ENCODE data around the gene AJAP1.
"Not testable (repeated sequence)": the region's sequence is repeated elsewhere in the genome, so short reads cannot be mapped to it uniquely, and the experiment has no call there.

Gene AJAP1

DNA sequence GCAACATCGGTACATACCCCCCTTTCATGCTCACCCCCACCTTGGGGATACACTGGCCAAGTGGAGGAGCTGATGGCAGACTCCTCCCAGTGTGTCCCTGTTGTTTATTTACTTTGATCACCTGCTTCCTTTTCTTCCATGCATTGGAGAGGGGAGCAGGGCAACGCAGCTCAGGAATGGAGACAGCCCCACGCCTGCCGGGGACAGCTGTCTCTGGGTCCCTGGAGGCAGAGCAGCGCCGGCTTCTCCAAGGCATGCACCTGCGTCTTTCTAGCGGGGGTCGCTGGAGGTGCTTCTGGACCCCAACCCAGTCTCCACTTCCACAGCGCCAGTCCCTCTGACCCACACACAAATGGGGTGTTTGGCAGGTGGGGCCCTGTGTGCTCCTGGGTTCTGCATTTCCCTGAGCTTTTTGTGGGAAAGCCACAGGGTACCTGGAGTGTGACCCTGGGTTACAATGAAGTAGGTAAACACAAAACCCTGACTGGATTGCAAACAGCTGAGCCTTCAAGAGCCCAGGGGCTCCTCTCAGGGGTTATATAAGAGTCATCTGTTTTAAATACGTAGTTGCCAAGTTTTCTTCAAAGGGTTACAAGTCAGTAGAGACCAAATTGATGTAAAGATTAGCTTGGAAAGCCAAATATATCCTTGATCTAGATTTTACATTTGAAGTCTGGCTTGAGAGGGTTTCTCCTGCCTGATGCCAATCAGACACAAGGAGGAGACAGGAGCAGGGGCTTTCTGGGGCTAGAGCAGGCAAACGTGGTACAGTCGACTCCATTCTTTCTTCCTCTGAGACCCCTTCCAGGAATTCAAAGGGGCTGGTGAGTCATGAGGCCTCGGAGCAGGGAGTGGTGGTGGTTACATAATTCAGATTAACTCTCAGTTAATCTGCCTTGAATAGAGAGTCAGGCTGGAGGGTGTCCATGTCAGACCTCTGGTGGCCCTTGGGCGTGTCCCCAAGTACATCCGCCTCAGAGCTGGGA lies 4.5 kb downstream of the AJAP1 start:
- no peak for DNase-seq

DNA sequence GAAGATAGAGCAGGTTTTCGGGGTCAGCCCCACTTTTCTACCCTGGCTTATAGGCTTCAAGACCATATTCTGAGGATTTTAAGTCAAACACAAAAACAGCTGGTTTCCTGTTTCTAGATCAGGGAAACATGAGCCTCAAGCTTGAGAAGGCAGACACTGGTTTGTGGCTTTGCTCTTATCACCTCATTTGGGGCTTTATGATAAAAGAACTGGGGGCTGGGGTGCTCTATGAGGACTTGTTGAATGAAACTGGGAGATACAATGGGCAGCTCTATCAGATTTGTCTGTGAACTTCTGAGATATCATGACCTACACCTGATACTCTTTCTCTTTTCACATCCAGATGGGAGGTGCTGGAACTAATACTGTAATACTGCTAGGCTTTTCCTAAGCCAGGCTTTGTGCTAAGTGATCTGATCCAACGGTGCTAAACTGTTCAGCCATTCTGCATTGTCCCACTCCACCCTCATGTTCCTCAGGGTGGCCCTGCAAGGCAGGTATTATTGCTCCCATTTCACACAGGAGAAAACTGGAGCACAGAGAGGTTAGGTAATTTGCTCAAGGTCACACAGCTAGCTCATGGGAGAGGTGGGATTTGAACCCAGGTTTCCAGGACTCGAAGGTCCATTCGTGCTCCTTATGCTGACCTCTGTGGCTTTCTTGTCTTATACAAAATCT lies 6.6 kb downstream of the AJAP1 start:
- DNase-seq = no peak

GRCh38 chr1:4661595-4661917 lies 7.1 kb downstream of the AJAP1 start:
- DNase-seq = no peak

GRCh38 chr1:4662168-4662567 lies 7.8 kb downstream of the AJAP1 start:
- no peak for DNase-seq

DNA sequence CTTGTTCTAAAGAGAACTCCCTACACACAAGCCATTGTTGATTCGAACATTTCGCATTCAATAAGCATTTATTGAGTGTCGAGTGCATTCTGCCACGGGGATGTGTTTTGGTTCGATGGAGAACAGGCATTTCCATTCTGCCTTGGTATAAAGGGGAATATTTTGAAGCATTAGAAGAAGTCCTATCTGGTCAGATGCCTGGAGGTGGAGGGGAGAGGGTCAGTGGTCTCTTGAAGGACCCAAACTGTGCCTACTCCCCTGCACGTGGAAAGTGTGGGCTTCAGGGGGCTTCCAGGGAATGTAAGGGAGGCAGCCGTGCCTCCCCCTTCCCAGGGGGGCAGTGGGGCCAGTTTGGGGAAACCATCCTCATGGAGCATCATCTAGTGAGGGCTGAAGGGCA lies 8.3 kb downstream of the AJAP1 start:
- DNase-seq = no peak

DNA sequence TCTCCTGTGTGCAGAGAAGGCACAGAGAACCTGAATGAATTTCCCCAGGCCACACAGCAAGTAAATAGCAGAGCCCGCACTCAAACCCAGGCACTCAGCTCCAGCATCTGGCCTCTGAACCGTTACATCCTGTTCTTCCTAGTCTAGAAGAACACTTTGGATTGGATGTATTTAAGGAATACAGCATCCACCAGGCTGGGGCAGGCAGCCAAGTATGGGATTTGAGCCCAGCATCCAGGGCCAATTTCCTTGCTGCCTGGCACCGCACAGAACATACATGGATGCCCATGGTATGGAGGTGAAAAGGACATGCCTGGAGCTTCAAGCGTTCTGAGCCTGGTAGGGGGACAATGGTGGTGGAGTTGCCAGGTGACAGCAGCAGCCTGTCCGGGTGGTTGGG lies 9.7 kb downstream of the AJAP1 start:
- no peak for DNase-seq

DNA sequence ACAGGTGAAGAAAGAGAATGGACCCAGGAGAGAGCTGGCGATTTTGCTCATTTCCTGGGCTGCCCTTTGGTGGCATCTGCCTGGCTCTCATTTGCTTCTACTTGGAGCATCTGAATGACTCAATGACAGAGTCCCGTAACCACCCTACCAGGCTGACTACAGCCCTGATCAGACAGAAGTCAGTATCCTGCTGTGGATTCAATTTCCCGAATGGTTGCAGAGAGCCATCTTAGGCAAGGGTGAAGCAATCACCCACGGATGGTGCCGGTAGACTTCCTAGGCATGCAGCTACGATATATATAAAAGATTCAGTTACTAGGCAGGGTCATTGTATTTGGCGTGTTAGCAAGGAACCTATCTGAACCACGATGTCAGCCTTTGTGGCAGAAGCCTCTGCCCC lies 10.2 kb downstream of the AJAP1 start:
- no peak for DNase-seq

DNA sequence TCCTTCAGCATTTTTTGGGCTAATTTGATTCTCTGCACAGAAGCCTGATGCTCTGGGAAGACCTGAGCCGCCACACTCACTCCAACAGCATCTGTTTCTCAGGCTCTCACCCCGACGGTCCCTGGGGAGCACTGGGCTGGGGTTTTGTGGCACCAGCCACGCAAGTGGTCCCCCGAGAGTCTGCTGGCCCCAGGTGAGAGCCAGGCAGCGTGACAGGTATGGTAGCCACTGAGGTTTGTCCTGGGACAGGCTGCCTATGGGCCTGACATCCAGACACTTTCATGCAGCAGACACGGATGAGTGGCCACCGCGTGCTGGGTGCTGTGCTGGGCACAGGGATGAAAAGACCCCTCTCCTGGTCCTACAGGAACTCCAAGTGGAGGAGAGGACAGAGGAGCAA lies 11.0 kb downstream of the AJAP1 start:
- no peak for DNase-seq

DNA sequence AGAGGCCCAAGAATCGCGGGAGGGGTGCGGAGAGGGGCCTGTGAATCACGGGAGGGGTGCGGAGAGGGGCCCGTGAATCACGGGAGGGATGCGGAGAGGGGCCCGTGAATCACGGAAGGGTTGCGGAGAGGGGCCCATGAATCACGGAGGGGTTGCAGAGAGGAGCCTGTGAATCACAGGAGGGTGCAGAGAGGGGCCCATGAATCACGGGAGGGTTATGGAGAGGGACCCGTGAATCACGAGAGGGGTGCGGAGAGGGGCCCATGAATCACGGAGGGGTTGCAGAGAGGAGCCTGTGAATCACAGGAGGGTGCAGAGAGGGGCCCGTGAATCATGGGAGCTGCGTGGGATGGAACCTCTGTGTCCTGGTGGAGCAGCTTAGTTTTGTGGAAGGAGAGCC lies 12.3 kb downstream of the AJAP1 start:
- not testable (repeated sequence) for DNase-seq

DNA sequence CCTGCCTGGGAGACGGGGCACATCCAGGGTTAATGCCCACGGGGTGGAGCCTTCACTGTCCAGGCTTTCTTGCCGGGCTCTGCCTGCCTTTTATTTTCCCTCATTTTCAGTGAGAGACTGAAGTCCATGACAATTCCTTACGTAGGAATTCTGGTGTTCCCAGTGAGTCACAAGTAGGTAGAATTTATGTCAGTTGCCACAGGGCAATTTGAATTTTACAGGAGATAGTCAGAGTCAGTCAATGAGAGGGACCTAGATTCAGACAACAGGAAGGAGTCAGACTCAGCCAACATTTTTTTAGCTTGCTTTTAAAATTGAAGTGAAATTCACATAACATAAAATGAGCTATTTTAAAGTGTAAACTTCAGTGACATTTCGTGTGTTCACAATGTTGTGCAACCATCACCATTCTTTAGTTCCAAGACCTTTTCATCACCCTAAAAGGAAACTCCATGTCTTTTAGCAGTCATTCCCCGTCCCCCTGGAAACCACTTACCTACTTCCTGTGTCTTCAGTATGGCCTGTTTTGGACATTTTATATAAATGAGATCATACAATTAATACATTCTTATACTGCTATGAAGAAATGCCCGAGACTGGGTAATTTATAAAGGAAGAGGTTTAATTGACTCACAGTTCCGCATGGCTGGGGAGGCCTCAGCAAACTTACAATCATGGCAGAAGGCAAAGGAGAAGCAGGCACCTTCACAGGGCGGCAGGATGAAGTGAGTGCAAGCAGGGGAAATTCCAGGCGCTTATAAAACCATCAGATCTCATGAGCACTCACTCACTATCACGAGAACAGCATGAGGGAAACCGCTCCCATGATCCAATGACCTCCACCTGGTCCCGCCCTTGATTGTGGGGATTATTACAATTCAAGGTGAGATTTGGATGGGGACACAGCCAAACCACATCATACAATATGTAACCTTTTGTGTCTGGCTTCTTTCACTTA lies 14.6 kb downstream of the AJAP1 start:
- no peak for DNase-seq

DNA sequence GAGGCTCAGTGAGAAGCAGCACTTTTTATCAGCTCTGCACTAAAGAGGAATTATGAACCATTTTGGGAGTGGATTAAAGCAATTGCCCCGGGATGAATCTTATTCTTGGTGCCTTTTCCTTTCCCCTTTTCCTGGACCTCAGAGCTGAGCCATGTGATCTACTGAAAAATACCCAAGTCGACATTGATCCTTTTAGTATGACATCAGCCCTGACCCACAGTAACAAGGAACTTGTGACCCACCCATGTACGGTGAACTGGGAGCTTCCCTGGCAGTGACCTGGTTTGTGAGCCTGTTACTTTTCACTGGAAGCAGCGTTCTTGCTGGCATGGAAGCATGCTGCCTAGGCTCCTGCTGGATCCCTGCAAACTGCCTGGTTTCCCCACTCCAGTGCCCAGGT lies 15.9 kb downstream of the AJAP1 start:
- no peak for DNase-seq

DNA sequence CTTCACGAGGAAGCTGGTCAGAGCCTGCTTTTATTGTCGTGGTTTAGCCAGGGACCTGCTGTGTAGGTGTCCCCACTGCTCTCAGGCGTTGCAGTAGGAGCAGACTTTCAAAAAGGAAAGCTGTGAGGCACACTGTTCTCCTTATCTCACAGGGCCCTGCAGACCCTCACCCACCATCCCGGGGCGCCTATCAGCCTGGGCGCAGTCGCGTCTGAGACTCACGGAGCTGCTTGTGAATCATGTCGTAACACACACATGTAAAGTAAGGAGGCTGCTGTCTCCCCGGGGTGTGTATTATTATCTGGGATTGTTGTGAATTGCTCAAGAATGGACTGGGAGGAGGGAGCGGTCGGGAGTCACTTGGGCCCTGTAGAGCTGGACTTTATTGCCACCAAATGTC lies 17.4 kb downstream of the AJAP1 start:
- no peak for DNase-seq

- no peak for DNase-seq
These were observed 19.1 kb downstream of the AJAP1 start for GRCh38 chr1:4673494-4673893.

DNA sequence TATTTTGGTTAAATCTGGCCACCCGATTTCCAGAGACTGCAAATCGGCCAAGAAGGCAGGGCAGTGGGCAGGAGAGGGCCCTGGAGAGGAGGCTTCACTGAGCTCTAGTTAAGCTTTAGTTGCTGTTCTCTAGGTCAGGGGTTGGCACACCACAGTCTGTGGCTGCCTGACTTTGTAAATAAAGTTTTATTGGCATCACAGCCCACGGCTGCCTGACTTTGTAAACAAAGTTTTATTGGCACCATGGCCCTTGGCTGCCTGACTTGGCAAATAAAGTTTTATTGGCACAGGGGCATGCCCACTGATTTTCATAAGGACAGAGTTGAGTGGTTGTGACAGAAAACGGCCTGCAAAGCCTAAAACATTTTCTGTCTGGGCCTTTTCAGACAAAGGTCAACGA lies 19.7 kb downstream of the AJAP1 start:
- DNase-seq = no peak

- DNase-seq = no peak
These were observed 20.3 kb downstream of the AJAP1 start for GRCh38 chr1:4674676-4675075.

GRCh38 chr1:4675454-4676186 lies 21.2 kb downstream of the AJAP1 start:
- no peak for DNase-seq

- DNase-seq = no peak
These were observed 21.8 kb downstream of the AJAP1 start for GRCh38 chr1:4676253-4676652.

DNA sequence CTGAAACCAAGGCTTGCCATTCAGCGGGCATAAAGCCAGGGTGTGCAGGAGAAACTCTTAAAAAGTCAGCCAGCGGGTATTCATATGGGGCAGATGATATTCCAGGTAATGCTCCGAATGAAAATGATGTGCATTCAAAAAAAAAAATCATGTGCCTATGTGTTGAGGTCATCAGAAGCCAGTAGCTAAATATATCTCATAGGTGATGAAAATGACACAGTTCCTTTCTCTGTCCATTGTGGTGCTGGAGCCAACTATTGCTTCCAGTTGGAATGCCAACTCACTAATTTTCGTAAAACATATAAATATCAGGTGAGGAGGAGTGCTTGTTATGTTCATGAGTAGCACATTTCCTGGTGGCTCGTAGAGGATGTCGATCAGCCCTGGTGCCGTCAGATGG lies 23.2 kb downstream of the AJAP1 start:
- DNase-seq = no peak

- no peak for DNase-seq
These were observed 23.8 kb downstream of the AJAP1 start for GRCh38 chr1:4678066-4678717.

- no peak for DNase-seq
These were observed 26.6 kb downstream of the AJAP1 start for GRCh38 chr1:4681026-4681425.

GRCh38 chr1:4682607-4683220 lies 28.3 kb downstream of the AJAP1 start:
- no peak for DNase-seq

- DNase-seq = no peak
These were observed 29.7 kb downstream of the AJAP1 start for GRCh38 chr1:4684136-4684535.

Data from SHP77 (cell line).